Keratinocyte (primary cell): ENCODE data around the gene C11orf97.

ENCODE experiments used
- EZH2 ChIP-seq: IDR thresholded peaks from one replicate; pipeline ENCODE4 v1.6.1; 2012; ENCODE audit warnings: inconsistent platforms, mild to moderate bottlenecking, low read length, moderate library complexity
- TF ChIP-seq, protein P1 (sequence below), 3 experiments: IDR thresholded peaks in 1 of 3; conservative IDR thresholded peaks in 1 of 3; optimal IDR thresholded peaks in 1 of 3; 2 replicates in 2 of 3; 3 replicates in 1 of 3; pipeline versions ENCODE3 to v1.5.1; 2011; ENCODE audit warnings: low read length in 3 of 3, mild to moderate bottlenecking in 3 of 3, moderate library complexity in 2 of 3, control low read depth in 1 of 3, inconsistent platforms in 1 of 3; ENCODE audit not compliant: insufficient read depth in 2 of 3; ENCODE audit errors: extremely low read depth in 1 of 3

DNA sequence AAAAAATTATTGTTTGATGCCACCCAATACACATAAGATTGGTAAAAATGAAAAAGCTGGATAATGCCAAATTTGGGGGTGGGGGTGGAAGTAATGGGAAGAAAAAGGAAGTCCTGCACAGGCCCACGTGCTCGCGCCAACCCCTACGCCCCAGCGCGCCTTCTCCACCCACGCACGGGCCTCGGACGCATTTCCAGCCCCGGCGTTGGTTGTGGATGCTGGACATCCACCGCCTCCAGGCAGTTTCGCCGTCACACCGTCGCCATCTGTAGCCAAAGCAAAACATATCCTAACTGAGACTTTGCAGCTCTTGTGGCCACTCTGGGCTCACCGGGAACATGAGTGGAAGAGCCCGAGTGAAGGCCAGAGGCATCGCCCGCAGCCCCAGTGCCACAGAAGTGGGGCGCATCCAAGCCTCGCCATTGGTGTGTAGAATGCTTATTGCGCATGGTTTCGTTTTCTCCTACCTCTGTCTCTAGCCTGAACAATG, 55.0 kb downstream of the C11orf97 start, which contains the start of gene PIWIL4:
- TF ChIP-seq, protein P1, sequence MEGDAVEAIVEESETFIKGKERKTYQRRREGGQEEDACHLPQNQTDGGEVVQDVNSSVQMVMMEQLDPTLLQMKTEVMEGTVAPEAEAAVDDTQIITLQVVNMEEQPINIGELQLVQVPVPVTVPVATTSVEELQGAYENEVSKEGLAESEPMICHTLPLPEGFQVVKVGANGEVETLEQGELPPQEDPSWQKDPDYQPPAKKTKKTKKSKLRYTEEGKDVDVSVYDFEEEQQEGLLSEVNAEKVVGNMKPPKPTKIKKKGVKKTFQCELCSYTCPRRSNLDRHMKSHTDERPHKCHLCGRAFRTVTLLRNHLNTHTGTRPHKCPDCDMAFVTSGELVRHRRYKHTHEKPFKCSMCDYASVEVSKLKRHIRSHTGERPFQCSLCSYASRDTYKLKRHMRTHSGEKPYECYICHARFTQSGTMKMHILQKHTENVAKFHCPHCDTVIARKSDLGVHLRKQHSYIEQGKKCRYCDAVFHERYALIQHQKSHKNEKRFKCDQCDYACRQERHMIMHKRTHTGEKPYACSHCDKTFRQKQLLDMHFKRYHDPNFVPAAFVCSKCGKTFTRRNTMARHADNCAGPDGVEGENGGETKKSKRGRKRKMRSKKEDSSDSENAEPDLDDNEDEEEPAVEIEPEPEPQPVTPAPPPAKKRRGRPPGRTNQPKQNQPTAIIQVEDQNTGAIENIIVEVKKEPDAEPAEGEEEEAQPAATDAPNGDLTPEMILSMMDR (optimal IDR thresholded peaks at IDR 0.05 in 1 of 3, IDR thresholded peaks at IDR 0.05 in 1 of 3, conservative IDR thresholded peaks at IDR 0.05 in 1 of 3; ENCODE audit: extremely low read depth in 1 of 3, insufficient read depth in 2 of 3, low read length in 3 of 3) = no peak
- no peak for TF ChIP-seq EZH2
